ENCODE results near the gene KIF5B. TPM values are rescaled to one million over a fixed set of nuclear protein-coding genes. Genes with fewer than 3 reads are reported as not detected.

The KIF5B gene
- total and polyA plus RNA-seq, 2 experiments from 2014 or later = 63.5 to 81.8 TPM

DNA sequence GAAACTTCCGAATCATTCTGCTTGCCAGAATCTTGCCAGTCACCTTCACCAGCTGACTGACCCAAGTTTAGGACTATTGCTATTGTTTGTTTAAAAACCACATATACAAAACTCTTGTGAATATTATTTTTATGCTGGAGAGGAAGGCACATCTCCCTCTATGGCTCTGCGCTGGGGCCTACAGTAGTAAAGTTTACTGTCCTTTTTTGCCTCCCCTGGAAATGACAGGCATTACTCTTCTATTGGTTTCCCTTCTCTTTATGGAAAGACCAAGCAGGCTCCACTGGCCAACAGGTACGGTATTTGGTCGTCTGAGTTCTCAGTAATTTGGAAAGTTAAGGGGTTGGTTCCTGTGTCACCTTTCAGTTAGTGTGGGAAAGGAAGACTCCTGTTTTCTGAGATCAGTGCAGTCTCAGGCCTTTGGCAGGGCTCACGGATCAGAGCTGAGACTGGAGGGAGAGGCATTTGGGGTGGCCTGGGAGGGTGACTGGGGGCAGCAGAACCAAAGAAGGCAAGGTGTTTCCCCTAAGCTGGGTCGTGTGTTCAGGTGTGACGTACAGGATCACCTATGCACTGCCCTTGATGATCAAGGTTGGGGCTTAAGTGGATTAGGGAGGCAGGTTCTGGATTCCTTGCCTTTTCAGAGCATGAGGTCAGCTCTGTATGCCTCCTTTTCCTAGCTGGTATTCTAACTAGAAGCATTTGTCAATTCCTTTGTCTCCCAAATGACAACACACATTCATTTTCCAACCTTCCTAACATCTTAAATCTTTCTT lies 16.0 kb upstream of the KIF5B start (continued):
- TF ChIP-seq ZNF462 (CRISPR knock-in tag; IDR thresholded peaks at IDR 0.05) = no peak
- TF ChIP-seq, protein P1, sequence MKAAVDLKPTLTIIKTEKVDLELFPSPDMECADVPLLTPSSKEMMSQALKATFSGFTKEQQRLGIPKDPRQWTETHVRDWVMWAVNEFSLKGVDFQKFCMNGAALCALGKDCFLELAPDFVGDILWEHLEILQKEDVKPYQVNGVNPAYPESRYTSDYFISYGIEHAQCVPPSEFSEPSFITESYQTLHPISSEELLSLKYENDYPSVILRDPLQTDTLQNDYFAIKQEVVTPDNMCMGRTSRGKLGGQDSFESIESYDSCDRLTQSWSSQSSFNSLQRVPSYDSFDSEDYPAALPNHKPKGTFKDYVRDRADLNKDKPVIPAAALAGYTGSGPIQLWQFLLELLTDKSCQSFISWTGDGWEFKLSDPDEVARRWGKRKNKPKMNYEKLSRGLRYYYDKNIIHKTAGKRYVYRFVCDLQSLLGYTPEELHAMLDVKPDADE (IDR thresholded peaks at IDR 0.05) = no peak
- no peak for TF ChIP-seq POLR2AphosphoS5 (IDR thresholded peaks at IDR 0.05; ENCODE audit: low read depth)
- TF ChIP-seq NANOG (IDR thresholded peaks at IDR 0.05; ENCODE audit: borderline replicate concordance) = no peak
- TF ChIP-seq REST (IDR thresholded peaks at IDR 0.05; ENCODE audit: unreplicated experiment) = no peak
- TF ChIP-seq CREB1 (CRISPR knock-in tag; IDR thresholded peaks at IDR 0.05; ENCODE audit: low read depth) = no peak
- TF ChIP-seq STAT1 (IDR thresholded peaks at IDR 0.05; ENCODE audit: unreplicated experiment) = no peak
- TF ChIP-seq EZH2 (IDR thresholded peaks at IDR 0.05; ENCODE audit: low read depth, unreplicated experiment) = no peak
- TF ChIP-seq, protein P2, sequence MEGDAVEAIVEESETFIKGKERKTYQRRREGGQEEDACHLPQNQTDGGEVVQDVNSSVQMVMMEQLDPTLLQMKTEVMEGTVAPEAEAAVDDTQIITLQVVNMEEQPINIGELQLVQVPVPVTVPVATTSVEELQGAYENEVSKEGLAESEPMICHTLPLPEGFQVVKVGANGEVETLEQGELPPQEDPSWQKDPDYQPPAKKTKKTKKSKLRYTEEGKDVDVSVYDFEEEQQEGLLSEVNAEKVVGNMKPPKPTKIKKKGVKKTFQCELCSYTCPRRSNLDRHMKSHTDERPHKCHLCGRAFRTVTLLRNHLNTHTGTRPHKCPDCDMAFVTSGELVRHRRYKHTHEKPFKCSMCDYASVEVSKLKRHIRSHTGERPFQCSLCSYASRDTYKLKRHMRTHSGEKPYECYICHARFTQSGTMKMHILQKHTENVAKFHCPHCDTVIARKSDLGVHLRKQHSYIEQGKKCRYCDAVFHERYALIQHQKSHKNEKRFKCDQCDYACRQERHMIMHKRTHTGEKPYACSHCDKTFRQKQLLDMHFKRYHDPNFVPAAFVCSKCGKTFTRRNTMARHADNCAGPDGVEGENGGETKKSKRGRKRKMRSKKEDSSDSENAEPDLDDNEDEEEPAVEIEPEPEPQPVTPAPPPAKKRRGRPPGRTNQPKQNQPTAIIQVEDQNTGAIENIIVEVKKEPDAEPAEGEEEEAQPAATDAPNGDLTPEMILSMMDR (conservative IDR thresholded peaks at IDR 0.05; ENCODE audit: low read depth in 2 of 2) = no peak

All from GM23338 (cell line).